Ishikawa (cell line): ENCODE measurements around the gene EIF5A2.

Experiments
- RAD21 ChIP-seq: IDR thresholded peaks from 2 replicates; pipeline ENCODE4 v1.6.1; 2012; ENCODE audit warnings: low read depth
- REST ChIP-seq: IDR thresholded peaks from 2 replicates; pipeline ENCODE4 v1.6.1; 2012; ENCODE audit warnings: low read depth, mild to moderate bottlenecking
- YY1 ChIP-seq: IDR thresholded peaks from 2 replicates; pipeline ENCODE4 v1.6.1; 2012; ENCODE audit warnings: low read depth
- TF ChIP-seq, protein P1 (sequence below): IDR thresholded peaks from 2 replicates; pipeline ENCODE4 v1.6.1; 2012

DNA sequence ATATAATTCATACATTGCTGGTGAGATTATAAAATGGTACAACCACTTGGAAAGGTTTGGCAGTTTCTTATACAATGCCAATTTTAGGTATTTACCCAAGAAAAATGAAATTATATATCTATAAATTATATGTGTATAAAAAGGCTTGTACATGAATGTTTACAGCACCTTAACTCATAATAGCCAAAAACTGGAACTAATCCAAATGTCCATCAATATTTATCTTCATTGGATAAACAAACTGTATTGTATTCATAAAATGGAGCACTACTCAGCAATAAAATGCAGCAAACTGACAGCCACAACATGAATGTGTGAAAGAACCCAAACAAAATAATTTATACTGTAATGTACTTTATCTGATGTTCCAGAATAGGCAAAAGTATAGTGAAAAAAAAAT, 33.6 kb upstream of the EIF5A2 start:
- TF ChIP-seq RAD21 = no peak
- TF ChIP-seq REST = no peak
- TF ChIP-seq, protein P1, sequence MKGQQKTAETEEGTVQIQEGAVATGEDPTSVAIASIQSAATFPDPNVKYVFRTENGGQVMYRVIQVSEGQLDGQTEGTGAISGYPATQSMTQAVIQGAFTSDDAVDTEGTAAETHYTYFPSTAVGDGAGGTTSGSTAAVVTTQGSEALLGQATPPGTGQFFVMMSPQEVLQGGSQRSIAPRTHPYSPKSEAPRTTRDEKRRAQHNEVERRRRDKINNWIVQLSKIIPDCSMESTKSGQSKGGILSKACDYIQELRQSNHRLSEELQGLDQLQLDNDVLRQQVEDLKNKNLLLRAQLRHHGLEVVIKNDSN = no peak
- no peak for TF ChIP-seq YY1
